Measurements from ENCODE around the gene RNF150.

The RNF150 gene

DNA sequence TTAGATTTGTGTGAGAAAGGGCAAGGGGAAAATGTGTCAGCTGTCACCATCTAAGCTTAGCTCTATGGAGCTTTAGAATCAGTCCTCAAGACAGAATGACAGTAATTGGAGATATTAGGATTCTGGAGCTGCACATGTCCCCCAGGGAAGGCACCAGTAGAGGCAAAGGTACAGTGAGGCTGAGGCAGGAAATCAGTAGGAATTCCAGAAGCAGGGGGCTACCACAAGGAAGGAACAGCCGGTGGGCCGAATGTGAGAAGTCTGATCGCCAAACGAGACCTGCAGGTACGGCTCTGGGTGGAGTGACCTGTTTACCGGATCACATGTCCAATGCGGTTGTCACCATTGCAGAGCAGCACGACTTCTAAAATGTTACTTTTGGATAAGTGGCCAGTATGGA, 52.6 kb downstream of the RNF150 start:
- Histone ChIP-seq H3K27ac (no peak overlapping the region), H3K36me3 (replicated peaks) (no peaks in the 10 kb centered on the region), H3K4me3 (ENCODE audit: low read depth, low read length) (no peak overlapping the region), H3K27me3 (replicated peaks) (no peaks in the 10 kb centered on the region)
- DNase-seq: no peak
- in situ Hi-C loops (cut with HindIII; ENCODE audit: low pct_ligation_motif_present, low sequenced_read_pairs): no loop called here
- TF ChIP-seq, protein P1, sequence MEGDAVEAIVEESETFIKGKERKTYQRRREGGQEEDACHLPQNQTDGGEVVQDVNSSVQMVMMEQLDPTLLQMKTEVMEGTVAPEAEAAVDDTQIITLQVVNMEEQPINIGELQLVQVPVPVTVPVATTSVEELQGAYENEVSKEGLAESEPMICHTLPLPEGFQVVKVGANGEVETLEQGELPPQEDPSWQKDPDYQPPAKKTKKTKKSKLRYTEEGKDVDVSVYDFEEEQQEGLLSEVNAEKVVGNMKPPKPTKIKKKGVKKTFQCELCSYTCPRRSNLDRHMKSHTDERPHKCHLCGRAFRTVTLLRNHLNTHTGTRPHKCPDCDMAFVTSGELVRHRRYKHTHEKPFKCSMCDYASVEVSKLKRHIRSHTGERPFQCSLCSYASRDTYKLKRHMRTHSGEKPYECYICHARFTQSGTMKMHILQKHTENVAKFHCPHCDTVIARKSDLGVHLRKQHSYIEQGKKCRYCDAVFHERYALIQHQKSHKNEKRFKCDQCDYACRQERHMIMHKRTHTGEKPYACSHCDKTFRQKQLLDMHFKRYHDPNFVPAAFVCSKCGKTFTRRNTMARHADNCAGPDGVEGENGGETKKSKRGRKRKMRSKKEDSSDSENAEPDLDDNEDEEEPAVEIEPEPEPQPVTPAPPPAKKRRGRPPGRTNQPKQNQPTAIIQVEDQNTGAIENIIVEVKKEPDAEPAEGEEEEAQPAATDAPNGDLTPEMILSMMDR (IDR thresholded peaks at IDR 0.05; ENCODE audit: low read depth, low read length, missing control alignments): no peak

- TF ChIP-seq, protein P1 (IDR thresholded peaks at IDR 0.05; ENCODE audit: low read depth, low read length, missing control alignments): no peak
- Histone ChIP-seq H3K27ac (no peak overlapping the region), H3K36me3 (replicated peaks) (no peaks in the 10 kb centered on the region), H3K4me3 (ENCODE audit: low read depth, low read length) (no peak overlapping the region), H3K27me3 (replicated peaks) (no peaks in the 10 kb centered on the region)
- in situ Hi-C loops (cut with HindIII; ENCODE audit: low pct_ligation_motif_present, low sequenced_read_pairs): no loop called here
- no peak for DNase-seq
These were observed 53.8 kb downstream of the RNF150 start for GRCh38 chr4:141079393-141079930.

- in situ Hi-C loops (cut with HindIII; ENCODE audit: low pct_ligation_motif_present, low sequenced_read_pairs): no loop called here
- TF ChIP-seq, protein P1 (IDR thresholded peaks at IDR 0.05; ENCODE audit: low read depth, low read length, missing control alignments): no peak
- DNase-seq: no peak
- no peak overlapping the region for H3K4me3 ChIP-seq (ENCODE audit: low read depth, low read length)
- no peaks in the 10 kb centered on the region for H3K27me3 ChIP-seq (replicated peaks)
- no peaks in the 10 kb centered on the region for H3K36me3 ChIP-seq (replicated peaks)
- H3K27ac ChIP-seq: no peak overlapping the region
These were observed 54.4 kb downstream of the RNF150 start for GRCh38 chr4:141078871-141079270.

GRCh38 chr4:141077611-141078225, 55.6 kb downstream of the RNF150 start:
- TF ChIP-seq, protein P1 (IDR thresholded peaks at IDR 0.05; ENCODE audit: low read depth, low read length, missing control alignments): no peak
- in situ Hi-C loops (cut with HindIII; ENCODE audit: low pct_ligation_motif_present, low sequenced_read_pairs): no loop called here
- DNase-seq: no peak
- Histone ChIP-seq H3K4me3 (ENCODE audit: low read depth, low read length) (no peak overlapping the region), H3K36me3 (replicated peaks) (no peaks in the 10 kb centered on the region), H3K27me3 (replicated peaks) (no peaks in the 10 kb centered on the region), H3K27ac (no peak overlapping the region)

- Histone ChIP-seq H3K36me3 (replicated peaks) (no peaks in the 10 kb centered on the region), H3K27me3 (replicated peaks) (no peaks in the 10 kb centered on the region), H3K27ac (no peak overlapping the region), H3K4me3 (ENCODE audit: low read depth, low read length) (no peak overlapping the region)
- in situ Hi-C loops (cut with HindIII; ENCODE audit: low pct_ligation_motif_present, low sequenced_read_pairs): no loop called here
- TF ChIP-seq, protein P1 (IDR thresholded peaks at IDR 0.05; ENCODE audit: low read depth, low read length, missing control alignments): no peak
- DNase-seq: no peak
These were observed 57.7 kb downstream of the RNF150 start for GRCh38 chr4:141075553-141075952.
